HG02981 (cell line): ENCODE data around the gene FADS3.
"Not testable (repeated sequence)": the region's sequence is repeated elsewhere in the genome, so short reads cannot be mapped to it uniquely, and the experiment has no call there.

Source experiments
- ATAC-seq: cut with Tn5 transposase; IDR thresholded peaks from one replicate; pipeline ENCODE4 v1.9.1; 2021; ENCODE audit warnings: mild to moderate bottlenecking, moderate library complexity; ENCODE audit not compliant: unreplicated experiment

FADS3 gene

GRCh38 chr11:61882267-61882666, 9.1 kb downstream of the FADS3 start:
- ATAC-seq = not testable (repeated sequence)

DNA sequence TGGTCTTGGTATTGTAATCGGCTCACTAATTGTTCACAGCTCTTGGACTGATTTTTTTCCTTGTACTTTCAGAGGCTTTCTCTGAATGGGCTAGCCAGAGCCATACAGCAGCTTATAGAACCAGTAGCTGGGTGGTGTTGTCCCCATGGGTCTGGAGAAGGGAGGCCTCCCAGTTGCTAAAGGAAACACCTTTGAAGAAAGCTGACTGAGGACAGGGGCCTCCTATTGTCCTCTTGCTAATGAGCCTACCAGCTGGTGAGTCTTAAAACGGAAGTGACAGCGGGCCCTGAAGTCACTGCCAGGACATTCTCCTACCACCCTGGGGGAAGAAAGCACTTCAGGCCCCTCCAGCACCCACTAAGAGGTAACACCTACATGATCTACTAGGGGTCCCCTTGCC, 9.9 kb downstream of the FADS3 start:
- no peak for ATAC-seq

DNA sequence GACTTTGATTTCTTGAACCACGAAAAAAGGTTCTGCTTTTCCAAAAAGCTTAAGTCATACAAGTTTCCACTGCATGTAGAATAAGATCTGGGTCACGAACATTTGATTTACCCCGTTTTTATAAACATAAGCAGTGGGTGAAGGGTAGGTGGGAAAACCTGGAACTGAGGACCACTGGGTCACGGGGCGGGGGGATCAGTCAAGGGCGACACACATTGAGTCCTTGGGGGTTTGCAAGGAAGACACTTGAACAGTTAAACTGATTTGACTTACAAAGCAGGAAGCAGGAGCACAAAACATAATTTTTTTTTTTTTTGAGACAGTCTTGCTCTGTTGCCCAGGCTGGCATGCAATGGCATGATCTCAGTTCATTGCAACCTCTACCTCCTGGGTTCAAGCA, 10.9 kb downstream of the FADS3 start:
- ATAC-seq = no peak

DNA sequence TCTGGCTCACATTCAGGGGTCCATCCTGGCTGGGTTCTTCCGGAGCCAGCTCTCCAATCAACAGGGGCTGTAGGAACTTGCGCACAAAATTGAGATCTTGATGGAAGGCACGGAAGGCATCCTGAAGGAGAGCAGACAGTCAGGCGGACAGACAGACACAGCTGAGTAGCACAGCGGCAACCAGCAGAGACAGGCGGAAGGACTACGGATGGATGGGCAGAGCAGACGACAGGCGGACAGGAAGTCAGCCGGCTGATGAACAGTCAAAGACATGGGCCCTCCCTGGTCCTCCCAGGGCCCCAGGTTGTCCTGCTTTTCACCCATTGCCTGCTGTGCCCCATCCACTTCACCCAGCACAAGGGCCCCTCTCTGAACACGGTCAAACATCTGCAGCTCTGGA, 11.3 kb downstream of the FADS3 start:
- ATAC-seq = no peak

DNA sequence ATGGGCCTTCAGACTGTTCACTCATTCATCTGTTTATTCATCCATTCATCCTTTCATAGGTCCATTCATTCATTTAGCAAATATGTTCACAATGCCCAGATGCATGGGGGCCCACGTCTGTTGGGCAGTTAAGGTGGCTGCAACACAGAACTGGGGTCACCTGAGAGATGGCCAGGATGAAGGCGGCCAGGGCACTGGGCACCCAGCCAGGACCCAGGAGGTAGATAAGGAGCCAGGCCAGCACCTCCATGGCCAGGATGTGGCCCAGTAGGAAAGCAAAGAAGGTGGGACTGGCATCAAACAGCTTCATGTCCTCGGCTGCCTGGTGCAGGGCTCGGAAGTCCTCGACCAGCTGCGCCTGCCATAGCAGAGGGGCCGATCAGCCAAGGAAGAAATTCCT, 12.2 kb downstream of the FADS3 start:
- ATAC-seq = no peak

GRCh38 chr11:61875698-61876097, 15.6 kb downstream of the FADS3 start:
- no peak for ATAC-seq

GRCh38 chr11:61874853-61875252, 16.5 kb downstream of the FADS3 start:
- ATAC-seq = no peak

DNA sequence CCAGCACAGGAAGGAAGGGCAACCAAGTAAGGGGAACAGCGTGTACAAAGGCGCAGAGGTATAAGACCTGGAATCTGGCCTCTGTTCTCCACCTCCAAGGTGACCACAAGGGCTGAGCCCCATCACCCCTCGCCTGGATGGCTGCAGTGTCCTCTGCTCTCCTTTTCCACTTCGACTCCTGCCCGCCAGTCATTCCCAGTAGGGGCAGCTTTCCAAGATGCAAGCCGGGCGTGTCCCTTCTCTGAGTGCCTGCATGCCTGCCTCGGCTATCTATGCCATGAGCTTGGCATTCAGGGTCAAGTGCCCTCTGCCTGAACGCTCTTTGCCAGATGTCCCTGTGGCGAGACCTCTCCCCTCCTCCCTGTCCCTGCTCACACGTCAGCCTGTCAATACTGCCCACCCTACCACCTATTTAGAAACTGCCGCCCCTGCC, 17.0 kb downstream of the FADS3 start:
- no peak for ATAC-seq

GRCh38 chr11:61873588-61874376, 17.6 kb downstream of the FADS3 start:
- no peak for ATAC-seq

DNA sequence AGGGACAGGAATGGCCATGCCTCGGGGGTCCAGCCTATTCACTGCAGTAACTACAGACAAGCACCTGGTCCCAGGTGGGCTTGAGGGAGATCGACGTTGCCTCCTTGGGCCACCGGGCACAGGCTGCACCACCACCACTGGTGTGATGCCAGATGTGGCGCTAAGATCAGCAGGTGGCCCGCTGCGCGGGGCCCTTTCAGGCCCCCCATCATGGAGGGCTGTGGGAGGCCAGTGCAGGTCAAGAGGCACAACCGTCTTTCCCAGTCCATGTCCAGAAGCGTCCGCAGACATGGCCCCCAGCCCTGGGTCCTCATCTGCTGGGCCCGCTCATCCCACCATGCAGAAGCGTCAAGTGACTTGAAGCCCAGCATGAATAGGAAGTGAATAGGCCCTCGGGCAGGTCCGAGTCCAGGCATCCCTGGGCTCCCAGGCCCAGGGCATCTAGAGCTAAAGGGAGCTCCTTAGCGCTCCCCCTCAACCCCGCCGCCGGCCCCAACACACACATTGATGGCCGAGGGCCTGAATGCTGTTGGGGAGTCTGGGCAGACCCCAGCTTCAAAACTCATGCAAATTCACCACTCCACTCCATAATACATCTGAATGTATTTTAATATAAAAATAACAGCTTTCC, 18.3 kb downstream of the FADS3 start:
- ATAC-seq = no peak

- ATAC-seq = no peak
These were observed 20.2 kb downstream of the FADS3 start for GRCh38 chr11:61871158-61871597.

GRCh38 chr11:61870541-61871031, 20.8 kb downstream of the FADS3 start:
- no peak for ATAC-seq

DNA sequence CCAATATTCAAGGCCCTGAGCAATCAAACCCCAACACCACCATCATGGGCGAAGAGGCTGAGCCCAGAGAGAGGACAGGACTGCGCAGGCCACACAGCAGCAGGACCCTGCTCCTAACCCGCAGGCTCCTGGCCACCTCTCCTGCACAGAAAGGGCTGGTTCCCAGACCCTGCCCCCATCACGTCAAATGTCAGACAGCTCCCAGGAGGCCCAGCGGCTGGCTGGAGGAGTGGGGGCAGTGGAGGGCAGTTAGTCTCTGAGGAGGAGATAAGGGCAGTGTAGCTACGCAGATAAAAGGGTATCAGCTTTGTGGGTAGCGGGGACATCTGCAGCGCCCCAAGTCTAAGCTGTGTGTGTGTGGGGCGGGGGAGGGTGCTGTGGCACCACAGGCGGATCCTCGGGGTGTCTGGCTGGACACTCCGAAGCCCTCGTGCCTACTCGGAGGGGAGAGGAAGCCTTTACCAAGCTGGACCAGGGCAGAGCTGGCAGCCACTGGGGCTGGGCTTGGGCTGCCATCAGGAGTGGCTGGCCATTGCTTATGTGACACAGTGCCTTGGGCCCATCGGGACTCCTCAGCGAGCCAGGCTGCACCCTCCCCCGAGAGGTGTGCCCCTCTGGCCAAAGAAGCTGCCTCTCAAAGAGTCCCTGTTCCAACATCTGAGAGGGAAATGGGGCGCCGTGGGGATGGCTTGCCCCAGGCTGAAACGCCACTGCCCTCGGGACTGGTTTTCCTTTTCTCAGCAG, 21.5 kb downstream of the FADS3 start:
- no peak for ATAC-seq

- no peak for ATAC-seq
These were observed 22.0 kb downstream of the FADS3 start for GRCh38 chr11:61869429-61869707.

DNA sequence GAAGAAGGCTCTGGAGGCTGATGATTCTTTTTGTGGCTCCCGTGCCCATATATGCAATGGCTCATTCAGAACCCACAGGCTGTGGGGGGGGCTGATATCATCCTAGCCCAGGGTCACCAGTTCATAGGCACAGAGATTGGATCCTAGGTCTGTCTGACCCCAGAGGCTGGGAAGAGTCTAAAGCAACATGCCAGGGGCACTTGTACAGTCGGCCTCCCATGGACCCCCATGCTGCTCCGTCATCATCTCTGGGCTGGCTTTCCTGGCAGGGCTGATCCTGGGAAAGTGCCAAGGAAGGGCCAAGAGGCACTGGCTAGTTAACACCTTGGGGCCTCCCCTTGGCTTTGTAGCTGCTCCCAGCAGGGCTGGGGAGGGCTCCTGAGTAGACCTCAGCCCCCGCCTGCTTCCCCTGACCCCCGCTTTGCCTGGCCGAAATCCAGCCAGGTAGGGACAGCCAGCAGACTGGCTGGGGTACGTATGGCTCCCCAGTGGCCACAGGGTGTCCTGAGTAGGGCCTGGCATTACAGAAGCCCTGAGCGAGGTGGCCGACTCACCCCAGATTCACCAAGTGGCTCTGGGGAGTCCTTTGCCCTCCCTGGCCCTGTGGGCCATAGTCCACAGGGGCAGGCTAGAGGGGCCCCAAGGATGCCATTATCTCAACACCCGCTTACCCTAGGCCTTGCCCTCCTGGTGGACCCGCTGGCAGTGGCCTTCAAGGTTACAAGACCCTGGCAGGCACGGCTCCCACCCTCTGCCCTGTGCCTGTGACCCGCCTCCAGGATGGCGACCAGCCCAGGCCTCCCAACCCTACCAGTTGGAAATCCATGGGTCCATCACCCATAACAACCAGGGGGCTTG, 22.5 kb downstream of the FADS3 start:
- ATAC-seq = no peak

DNA sequence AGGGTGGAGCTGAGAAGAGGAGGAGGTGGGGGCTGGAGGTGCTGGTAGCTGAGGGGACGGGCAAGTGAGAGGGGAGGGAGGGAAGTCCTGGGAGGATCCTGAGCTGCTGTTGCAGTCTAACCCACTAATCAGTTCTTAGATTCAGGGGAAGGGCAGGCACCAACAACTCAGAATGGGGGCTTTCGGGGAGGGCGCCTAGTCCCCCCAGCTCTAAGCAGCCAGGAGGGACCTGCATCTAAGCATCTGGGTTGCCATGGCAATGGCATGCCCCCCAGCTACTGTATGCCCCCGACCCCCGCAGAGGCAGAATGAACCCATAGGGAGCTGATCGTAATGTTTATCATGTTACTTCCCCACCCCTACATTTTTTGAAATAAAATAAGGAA, 24.4 kb downstream of the FADS3 start:
- no peak for ATAC-seq

- no peak for ATAC-seq
These were observed 25.0 kb downstream of the FADS3 start for GRCh38 chr11:61866231-61866957.

GRCh38 chr11:61864814-61865775, 26.2 kb downstream of the FADS3 start:
- ATAC-seq = no peak

DNA sequence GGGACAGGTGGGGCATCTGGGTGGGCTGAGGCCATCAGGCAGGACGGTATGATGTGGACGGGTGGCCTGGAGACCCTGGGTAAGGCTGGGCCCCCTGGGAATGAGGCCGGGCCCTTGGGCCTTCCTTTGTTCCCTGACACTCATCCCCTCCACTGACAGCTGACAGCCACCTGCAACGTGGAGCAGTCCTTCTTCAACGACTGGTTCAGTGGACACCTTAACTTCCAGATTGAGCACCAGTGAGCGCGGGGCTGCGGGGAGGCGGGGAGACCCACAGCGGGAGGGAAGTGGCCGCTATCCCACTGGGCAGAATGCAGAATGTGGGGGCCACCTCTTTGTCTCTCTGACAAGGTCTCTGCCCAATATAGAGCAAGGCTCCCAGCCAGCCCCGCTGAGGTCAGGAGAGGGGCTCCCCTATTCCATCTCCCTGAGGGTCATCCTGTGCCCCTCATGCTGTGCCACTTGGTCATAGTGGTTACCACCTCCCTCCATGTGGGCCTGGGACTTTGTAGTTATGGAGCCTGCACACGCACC, 27.7 kb downstream of the FADS3 start:
- no peak for ATAC-seq
